WTC11 (cell line): ENCODE measurements around the gene NINL.

Experiments
- NFE2L1 ChIP-seq: sonication (generic); formaldehyde crosslinking; IDR thresholded peaks from 2 replicates; pipeline ENCODE4 v1.8.1; 2023; ENCODE audit warnings: missing genetic modification reagents
- NR3C1 ChIP-seq: sonication (generic); formaldehyde crosslinking; conservative IDR thresholded peaks from 2 replicates; pipeline ENCODE4 v1.8.1; 2023; ENCODE audit warnings: low read depth, mild to moderate bottlenecking, missing genetic modification reagents
- TF ChIP-seq, protein P1 (sequence below): fragments of 200-600 bp; IDR thresholded peaks from 2 replicates; pipeline ENCODE4 v1.8.0; 2022; ENCODE audit warnings: antibody characterized with exemption
- TF ChIP-seq, protein P2 (sequence below): sonication (generic); formaldehyde crosslinking; IDR thresholded peaks from 2 replicates; pipeline ENCODE4 v1.8.0; 2022; ENCODE audit warnings: mild to moderate bottlenecking, missing genetic modification reagents

DNA sequence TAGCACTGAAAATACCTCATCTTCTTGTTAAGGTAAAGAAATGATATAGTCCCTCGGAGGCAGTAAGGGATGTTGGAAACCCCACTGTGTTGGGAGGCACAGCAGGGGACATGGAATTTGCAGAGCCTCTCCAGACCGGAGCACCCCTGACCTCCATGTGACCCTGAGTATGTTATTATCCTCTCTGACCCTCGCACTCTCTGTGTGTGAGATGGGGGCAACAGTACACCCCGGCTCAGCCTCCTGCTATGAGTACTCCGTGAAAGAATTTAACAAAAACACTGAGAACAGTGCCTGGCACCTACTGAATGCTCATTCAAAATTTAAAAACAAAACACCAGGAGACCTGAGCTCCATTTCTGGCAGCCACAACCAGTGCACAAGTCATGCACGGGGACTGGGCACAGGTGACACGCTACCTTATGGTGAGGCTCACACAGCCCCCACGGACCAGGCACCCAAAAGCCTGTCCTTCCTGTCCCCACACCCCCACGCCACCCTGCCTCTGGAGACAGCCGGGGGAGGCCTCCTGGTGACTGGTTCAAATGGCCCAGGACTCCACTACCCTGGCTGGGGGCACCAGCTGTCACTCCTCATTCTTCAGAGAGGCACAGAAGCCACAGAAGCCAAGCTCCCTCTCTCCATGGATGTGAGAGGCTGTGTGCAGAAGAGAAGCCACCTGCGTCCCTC lies 6.1 kb downstream of the NINL start:
- TF ChIP-seq, protein P1, sequence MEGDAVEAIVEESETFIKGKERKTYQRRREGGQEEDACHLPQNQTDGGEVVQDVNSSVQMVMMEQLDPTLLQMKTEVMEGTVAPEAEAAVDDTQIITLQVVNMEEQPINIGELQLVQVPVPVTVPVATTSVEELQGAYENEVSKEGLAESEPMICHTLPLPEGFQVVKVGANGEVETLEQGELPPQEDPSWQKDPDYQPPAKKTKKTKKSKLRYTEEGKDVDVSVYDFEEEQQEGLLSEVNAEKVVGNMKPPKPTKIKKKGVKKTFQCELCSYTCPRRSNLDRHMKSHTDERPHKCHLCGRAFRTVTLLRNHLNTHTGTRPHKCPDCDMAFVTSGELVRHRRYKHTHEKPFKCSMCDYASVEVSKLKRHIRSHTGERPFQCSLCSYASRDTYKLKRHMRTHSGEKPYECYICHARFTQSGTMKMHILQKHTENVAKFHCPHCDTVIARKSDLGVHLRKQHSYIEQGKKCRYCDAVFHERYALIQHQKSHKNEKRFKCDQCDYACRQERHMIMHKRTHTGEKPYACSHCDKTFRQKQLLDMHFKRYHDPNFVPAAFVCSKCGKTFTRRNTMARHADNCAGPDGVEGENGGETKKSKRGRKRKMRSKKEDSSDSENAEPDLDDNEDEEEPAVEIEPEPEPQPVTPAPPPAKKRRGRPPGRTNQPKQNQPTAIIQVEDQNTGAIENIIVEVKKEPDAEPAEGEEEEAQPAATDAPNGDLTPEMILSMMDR, result no peak
- TF ChIP-seq, protein P2, sequence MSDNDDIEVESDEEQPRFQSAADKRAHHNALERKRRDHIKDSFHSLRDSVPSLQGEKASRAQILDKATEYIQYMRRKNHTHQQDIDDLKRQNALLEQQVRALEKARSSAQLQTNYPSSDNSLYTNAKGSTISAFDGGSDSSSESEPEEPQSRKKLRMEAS (CRISPR knock-in tag), result no peak
- no peak for TF ChIP-seq NFE2L1
- no peak for TF ChIP-seq NR3C1
